Measurements from ENCODE around the gene PAIP2.

GRCh38 chr5:139315056-139315615, 26.5 kb upstream of the PAIP2 start:
- TF ChIP-seq CTCF (IDR thresholded peaks at IDR 0.05; ENCODE audit: low read length) (no peak), EZH2phosphoT487 (IDR thresholded peaks at IDR 0.05; ENCODE audit: low read length) (no peak), EZH2 (optimal IDR thresholded peaks at IDR 0.05; ENCODE audit: low read depth, low read length) (no peak)
